OCI-LY1 (cell line): ENCODE data around the gene NPEPPS.

Source experiments
- H2AFZ ChIP-seq: fragments of 200-600 bp; sonication (generic), shearing (Covaris generic); 2 replicates; pipeline ENCODE4 v1.6.0; 2014; ENCODE audit warnings: antibody characterized with exemption, mild to moderate bottlenecking, low read length
- H3F3A ChIP-seq: fragments of 200-600 bp; sonication (generic), shearing (Covaris generic); 2 replicates; pipeline ENCODE4 v1.6.0; 2014; ENCODE audit warnings: mild to moderate bottlenecking, antibody characterized with exemption, low read length, moderate library complexity; ENCODE audit not compliant: insufficient read depth
- H3K27ac ChIP-seq: fragments of 200-600 bp; sonication (generic); 2 replicates; pipeline ENCODE4 v1.5.1; 2014; ENCODE audit warnings: low read length, mixed run types, mild to moderate bottlenecking, low read depth; ENCODE audit not compliant: poor library complexity, severe bottlenecking
- H3K27me3 ChIP-seq: fragments of 200-600 bp; sonication (generic); 2 replicates; pipeline ENCODE4 v1.6.0; 2014; ENCODE audit warnings: antibody characterized with exemption, mild to moderate bottlenecking, low read length, moderate library complexity; ENCODE audit not compliant: insufficient read depth
- H3K36me3 ChIP-seq: fragments of 200-600 bp; sonication (generic); 2 replicates; pipeline ENCODE4 v1.6.1; 2014; ENCODE audit warnings: mild to moderate bottlenecking, antibody characterized with exemption, low read length, moderate library complexity, mixed read lengths; ENCODE audit not compliant: insufficient read depth
- H3K4me1 ChIP-seq: fragments of 200-600 bp; sonication (generic); 2 replicates; pipeline ENCODE4 v1.5.1; 2014; ENCODE audit warnings: mild to moderate bottlenecking, low read length, moderate library complexity; ENCODE audit not compliant: insufficient read depth, severe bottlenecking
- H3K4me2 ChIP-seq: fragments of 200-600 bp; sonication (generic), shearing (Covaris generic); 2 replicates; pipeline ENCODE4 v1.6.1; 2014; ENCODE audit warnings: low read length
- H3K4me3 ChIP-seq: fragments of 200-600 bp; sonication (generic); 2 replicates; pipeline ENCODE4 v1.5.1; 2014; ENCODE audit warnings: low read length, low read depth, mild to moderate bottlenecking, mixed read lengths; ENCODE audit not compliant: poor library complexity, severe bottlenecking
- H3K79me2 ChIP-seq: fragments of 200-600 bp; shearing (Covaris generic); 2 replicates; pipeline ENCODE4 v1.6.1; 2016; ENCODE audit warnings: mixed run types, low read length, mixed read lengths; ENCODE audit not compliant: insufficient read depth
- H3K9ac ChIP-seq: fragments of 200-600 bp; sonication (generic), shearing (Covaris generic); 2 replicates; pipeline ENCODE4 v1.6.1; 2014; ENCODE audit warnings: mild to moderate bottlenecking, low read length, mixed read lengths
- H3K9me2 ChIP-seq: fragments of 200-600 bp; sonication (generic), shearing (Covaris generic); 2 replicates; pipeline ENCODE4 v1.6.1; 2014; ENCODE audit warnings: low read depth, mild to moderate bottlenecking, low read length, mixed read lengths
- H3K9me3 ChIP-seq: fragments of 200-600 bp; shearing (Covaris generic); 2 replicates; pipeline ENCODE4 v1.6.1; 2014; ENCODE audit warnings: low read length, mixed read lengths
- H4K20me1 ChIP-seq: fragments of 200-600 bp; sonication (generic), shearing (Covaris generic); 2 replicates; pipeline ENCODE4 v1.6.0; 2016; ENCODE audit warnings: mild to moderate bottlenecking, low read length; ENCODE audit not compliant: insufficient read depth
- CTCF ChIP-seq: fragments of 200-600 bp; sonication (generic), shearing (Covaris generic); IDR thresholded peaks from 2 replicates; pipeline ENCODE4 v1.5.1; 2017; ENCODE audit warnings: mild to moderate bottlenecking, antibody characterized with exemption, low read length, moderate library complexity, mixed read lengths
- EZH2 ChIP-seq: fragments of 200-600 bp; sonication (generic), shearing (Covaris generic); IDR thresholded peaks from 2 replicates; pipeline ENCODE4 v1.8.0; 2017; ENCODE audit warnings: borderline replicate concordance, mixed run types, mild to moderate bottlenecking, antibody characterized with exemption, low read length, moderate library complexity, mixed read lengths

The NPEPPS gene

DNA sequence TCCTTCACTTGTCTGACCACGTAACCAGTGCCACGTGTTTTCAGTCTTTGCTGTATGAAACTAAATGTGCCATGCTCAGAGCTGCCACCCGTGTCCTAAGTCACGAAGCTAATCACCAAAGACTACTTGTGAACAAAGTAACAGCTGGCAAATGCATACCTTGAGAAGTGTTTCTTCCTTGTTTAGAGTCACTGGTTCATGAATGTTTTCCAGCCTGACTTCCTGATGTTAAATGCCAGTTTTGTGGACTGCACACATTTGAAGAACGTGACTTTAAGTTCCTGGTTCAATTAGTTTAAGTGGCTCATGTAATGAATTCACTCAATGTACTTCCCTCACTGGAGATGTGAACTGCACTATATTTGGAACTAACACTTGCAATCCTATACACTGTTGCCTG lies 98.9 kb downstream of the NPEPPS start:
- Histone ChIP-seq H3K9me2 (no peaks in the 10 kb centered on the region), H2AFZ (no peak overlapping the region), H3K9me3 (no peaks in the 10 kb centered on the region), H3K4me2 (no peak overlapping the region), H3K27ac (no peak overlapping the region), H3K9ac (no peak overlapping the region), H3K4me3 (no peak overlapping the region), H3F3A (no peaks in the 10 kb centered on the region), H3K4me1 (peaks cover 3% of the 10 kb centered on the region), H3K79me2 (no peaks in the 10 kb centered on the region), H3K36me3 (no peaks in the 10 kb centered on the region), H3K27me3 (no peaks in the 10 kb centered on the region), H4K20me1 (no peaks in the 10 kb centered on the region)
- no peak for TF ChIP-seq CTCF
- TF ChIP-seq EZH2 = no peak

- no peaks in the 10 kb centered on the region for H3K27me3 ChIP-seq
- no peak for TF ChIP-seq EZH2
- TF ChIP-seq CTCF = no peak
- no peak overlapping the region for H3K4me2 ChIP-seq
- H3K27ac ChIP-seq = no peak overlapping the region
- H3K4me1 ChIP-seq = peaks cover 3% of the 10 kb centered on the region
- H3F3A ChIP-seq = no peaks in the 10 kb centered on the region
- H3K9me3 ChIP-seq = no peaks in the 10 kb centered on the region
- no peak overlapping the region for H2AFZ ChIP-seq
- H3K9me2 ChIP-seq = no peaks in the 10 kb centered on the region
- no peaks in the 10 kb centered on the region for H3K79me2 ChIP-seq
- no peaks in the 10 kb centered on the region for H3K36me3 ChIP-seq
- H3K4me3 ChIP-seq = no peak overlapping the region
- H3K9ac ChIP-seq = no peak overlapping the region
- H4K20me1 ChIP-seq = no peaks in the 10 kb centered on the region
These were observed 99.7 kb downstream of the NPEPPS start for GRCh38 chr17:47630614-47631013.

DNA sequence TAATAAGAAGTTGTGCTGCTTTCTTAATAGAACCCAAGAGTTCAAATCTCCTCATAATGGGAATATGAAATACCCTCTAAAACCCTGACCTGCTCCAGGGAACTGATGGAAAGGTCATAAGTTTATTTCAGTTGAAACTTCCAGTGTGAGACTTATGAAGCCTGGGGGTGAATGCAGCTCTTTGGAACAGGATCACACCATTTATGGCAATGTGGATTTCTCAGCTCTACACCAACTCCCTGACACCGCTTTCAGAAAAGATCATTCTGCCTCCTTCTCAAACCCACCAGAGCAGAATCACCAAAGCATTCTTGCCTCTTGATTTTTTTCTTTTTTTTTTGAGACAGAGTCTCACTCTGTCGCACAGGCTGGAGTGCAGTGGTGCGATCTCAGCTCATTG lies 102.1 kb downstream of the NPEPPS start:
- Histone ChIP-seq H3K27me3 (no peaks in the 10 kb centered on the region), H3K9me3 (no peaks in the 10 kb centered on the region), H3K9ac (no peak overlapping the region), H4K20me1 (no peaks in the 10 kb centered on the region), H3K79me2 (no peaks in the 10 kb centered on the region), H3K36me3 (0 out of 2 replicates have a peak, but pooled peaks cover 3% of the 10 kb centered on the region), H3K4me3 (no peak overlapping the region), H3F3A (no peaks in the 10 kb centered on the region), H3K27ac (no peak overlapping the region), H3K4me2 (no peak overlapping the region), H3K9me2 (no peaks in the 10 kb centered on the region), H3K4me1 (peaks cover 3% of the 10 kb centered on the region), H2AFZ (no peak overlapping the region)
- TF ChIP-seq CTCF (no peak), EZH2 (no peak)
